Measurements from ENCODE around the gene IGF2BP2. TPM values are rescaled to one million over a fixed set of nuclear protein-coding genes. Genes with fewer than 3 reads are reported as not detected.
"Not testable (repeated sequence)": the region's sequence is repeated elsewhere in the genome, so short reads cannot be mapped to it uniquely, and the experiment has no call there.

Gene IGF2BP2
- total RNA-seq, 1 donor from 2014 or later, result 9.0 TPM

GRCh38 chr3:185807445-185808068 is 17.3 kb downstream of the IGF2BP2 start:
- DNase-seq (ENCODE audit: low spot score), result no peak

- DNase-seq (ENCODE audit: low spot score), result not testable (repeated sequence)
These were observed 26.1 kb downstream of the IGF2BP2 start for GRCh38 chr3:185798831-185799110.

GRCh38 chr3:185797993-185798830 is 26.6 kb downstream of the IGF2BP2 start:
- no peak for DNase-seq (ENCODE audit: low spot score)

GRCh38 chr3:185797108-185797881 is 27.5 kb downstream of the IGF2BP2 start:
- DNase-seq (ENCODE audit: low spot score), result no peak

- no peak for DNase-seq (ENCODE audit: low spot score)
These were observed 28.3 kb downstream of the IGF2BP2 start for GRCh38 chr3:185796431-185797107.

- DNase-seq (ENCODE audit: low spot score), result no peak
These were observed 31.5 kb downstream of the IGF2BP2 start for GRCh38 chr3:185793381-185793780.

GRCh38 chr3:185792955-185793354 is 31.9 kb downstream of the IGF2BP2 start:
- DNase-seq (ENCODE audit: low spot score), result no peak

GRCh38 chr3:185789891-185790830 is 34.7 kb downstream of the IGF2BP2 start:
- no peak for DNase-seq (ENCODE audit: low spot score)

GRCh38 chr3:185789134-185789533 is 35.7 kb downstream of the IGF2BP2 start:
- no peak for DNase-seq (ENCODE audit: low spot score)

- DNase-seq (ENCODE audit: low spot score), result no peak
These were observed 36.5 kb downstream of the IGF2BP2 start for GRCh38 chr3:185788292-185788691.

GRCh38 chr3:185786956-185787877 is 37.6 kb downstream of the IGF2BP2 start:
- no peak for DNase-seq (ENCODE audit: low spot score)

- not testable (repeated sequence) for DNase-seq (ENCODE audit: low spot score)
These were observed 38.6 kb downstream of the IGF2BP2 start for GRCh38 chr3:185786258-185786657.

GRCh38 chr3:185784317-185784716 is 40.5 kb downstream of the IGF2BP2 start:
- no peak for DNase-seq (ENCODE audit: low spot score)

- DNase-seq (ENCODE audit: low spot score), result no peak
These were observed 43.1 kb downstream of the IGF2BP2 start for GRCh38 chr3:185781759-185782158.

GRCh38 chr3:185779461-185779860 is 45.4 kb downstream of the IGF2BP2 start:
- DNase-seq (ENCODE audit: low spot score), result no peak

- no peak for DNase-seq (ENCODE audit: low spot score)
These were observed 46.0 kb downstream of the IGF2BP2 start for GRCh38 chr3:185778821-185779220.

GRCh38 chr3:185778094-185778493 is 46.7 kb downstream of the IGF2BP2 start:
- DNase-seq (ENCODE audit: low spot score), result no peak

GRCh38 chr3:185770109-185770508 is 54.7 kb downstream of the IGF2BP2 start:
- DNase-seq (ENCODE audit: low spot score), result no peak

GRCh38 chr3:185768578-185768982 is 56.3 kb downstream of the IGF2BP2 start:
- not testable (repeated sequence) for DNase-seq (ENCODE audit: low spot score)

Measured in mesenteric fat pad (tissue), 1 donor.